CD14-positive monocyte (primary cell): ENCODE results near the gene ARL16. TPM values are rescaled to one million over a fixed set of nuclear protein-coding genes. Genes with fewer than 3 reads are reported as not detected.

Experiments
- DNase-seq, 3 donors: peaks; one replicate each; pipeline ENCODE4 v3.0.0-alpha.2; 2011 to 2022
- H2AFZ ChIP-seq: 2 replicates; pipeline ENCODE4 v1.6.0; 2012; ENCODE audit warnings: mild to moderate bottlenecking, low read depth, low read length, inconsistent platforms; ENCODE audit not compliant: insufficient read depth, poor library complexity, severe bottlenecking
- H3K27ac ChIP-seq, 2 donors: 1 replicate in 1 of 2; 2 replicates in 1 of 2; pipeline ENCODE4 v1.5.1; 2012 to 2013; ENCODE audit warnings: low read length in 2 of 2, control low read depth in 1 of 2, inconsistent platforms in 1 of 2, low read depth in 1 of 2, mild to moderate bottlenecking in 1 of 2
- H3K27me3 ChIP-seq, 2 donors: one replicate each; pipeline versions ENCODE4 v1.6.0 to v1.6.1; 2011 to 2013; ENCODE audit warnings: low read length in 2 of 2; ENCODE audit not compliant: control insufficient read depth in 2 of 2, insufficient read depth in 2 of 2
- H3K36me3 ChIP-seq, 2 donors: replicated peaks in 1 of 2; 1 replicate in 1 of 2; 2 replicates in 1 of 2; pipeline versions ENCODE4 v1.5.1 to v1.6.1; 2012 to 2013; ENCODE audit warnings: low read length in 2 of 2, control low read depth in 1 of 2, inconsistent platforms in 1 of 2, mild to moderate bottlenecking in 1 of 2; ENCODE audit not compliant: insufficient read depth in 2 of 2, control insufficient read depth in 1 of 2
- H3K4me1 ChIP-seq, 2 donors: 1 replicate in 1 of 2; 2 replicates in 1 of 2; pipeline versions ENCODE4 v1.5.1 to v1.6.1; 2012 to 2013; ENCODE audit warnings: low read length in 2 of 2, control low read depth in 1 of 2, inconsistent platforms in 1 of 2, mild to moderate bottlenecking in 1 of 2, moderate library complexity in 1 of 2; ENCODE audit not compliant: insufficient read depth in 2 of 2, control insufficient read depth in 1 of 2
- H3K4me2 ChIP-seq: replicated peaks from 2 replicates; pipeline ENCODE3; 2012; ENCODE audit warnings: low read length, moderate library complexity, mild to moderate bottlenecking; ENCODE audit not compliant: poor library complexity, severe bottlenecking; ENCODE audit errors: extremely low read depth
- H3K4me3 ChIP-seq, 3 experiments: fragments of 200-600 bp in 1 of 3; sonication (generic) in 1 of 3; replicated peaks in 1 of 3; 1 replicate in 2 of 3; 2 replicates in 1 of 3; pipeline ENCODE4 v1.5.1; 2011 to 2013; ENCODE audit warnings: low read length in 3 of 3, mild to moderate bottlenecking in 3 of 3, control low read depth in 2 of 3, low read depth in 2 of 3, inconsistent platforms in 1 of 3, moderate library complexity in 1 of 3
- H3K79me2 ChIP-seq: 2 replicates; pipeline ENCODE4 v1.6.0; 2012; ENCODE audit warnings: mild to moderate bottlenecking, control low read depth, inconsistent platforms, low read length, moderate library complexity; ENCODE audit not compliant: insufficient read depth
- H3K9ac ChIP-seq: 2 replicates; pipeline ENCODE4 v1.6.0; 2017; ENCODE audit warnings: low read length, mild to moderate bottlenecking; ENCODE audit not compliant: insufficient read depth, poor library complexity, severe bottlenecking
- H3K9me3 ChIP-seq, 2 donors: replicated peaks in 1 of 2; 1 replicate in 1 of 2; 2 replicates in 1 of 2; pipeline versions ENCODE4 v1.5.1 to v1.6.1; 2012 to 2013; ENCODE audit warnings: low read length in 2 of 2, control low read depth in 1 of 2; ENCODE audit not compliant: control insufficient read depth in 1 of 2, insufficient read depth in 1 of 2
- H4K20me1 ChIP-seq: 2 replicates; pipeline ENCODE4 v1.6.0; 2012; ENCODE audit warnings: mild to moderate bottlenecking, low read length, control low read depth, moderate library complexity; ENCODE audit not compliant: insufficient read depth
- H3K27ac Mint-ChIP-seq, 7 donors: one replicate each; pipeline ENCODE4 v1.8.0; 2020; ENCODE audit warnings: mild to moderate bottlenecking in 7 of 7, mixed read lengths in 7 of 7, moderate library complexity in 6 of 7, inconsistent platforms in 2 of 7
- H3K27me3 Mint-ChIP-seq, 3 donors: one replicate each; pipeline ENCODE4 v1.8.0; 2021 to 2022; ENCODE audit warnings: low read depth in 3 of 3, mild to moderate bottlenecking in 3 of 3, mixed read lengths in 3 of 3, moderate library complexity in 3 of 3, inconsistent platforms in 1 of 3
- H3K36me3 Mint-ChIP-seq, 2 donors: one replicate each; pipeline ENCODE4 v1.8.0; 2020; ENCODE audit warnings: mixed read lengths in 2 of 2, inconsistent platforms in 1 of 2, mild to moderate bottlenecking in 1 of 2
- H3K4me1 Mint-ChIP-seq: one replicate; pipeline ENCODE4 v1.8.0; 2020; ENCODE audit warnings: mild to moderate bottlenecking, mixed read lengths
- H3K4me3 Mint-ChIP-seq, 2 donors: one replicate each; pipeline ENCODE4 v1.8.0; 2020; ENCODE audit warnings: mild to moderate bottlenecking in 2 of 2, mixed read lengths in 2 of 2, moderate library complexity in 1 of 2
- H3K9me3 Mint-ChIP-seq, 7 donors: one replicate each; pipeline ENCODE4 v1.8.0; 2020 to 2022; ENCODE audit warnings: mixed read lengths in 7 of 7, mild to moderate bottlenecking in 6 of 7, moderate library complexity in 6 of 7, inconsistent platforms in 2 of 7
- WGBS: methylation state at CpG from one replicate; pipeline ENCODE4 v1.1.5; 2013; ENCODE audit warnings: missing lambda C conversion rate; ENCODE audit not compliant: insufficient coverage; 5-methylcytosine and 5-hydroxymethylcytosine counted together
- intact Hi-C, 2 donors: fragments of 100-400 bp; cut with micrococcal nuclease; formaldehyde crosslinking; loops; one replicate each; pipeline versions ENCODE4 v1.15.0 to v1.15.1; 2023
- polyA plus RNA-seq, 3 donors: library from polyadenylated mRNA; depleted of rRNA in 1 of 3; unstranded in 2 of 3; stranded (reverse) in 1 of 3; fragments of 300-500 nt in 2 of 3; fragments of >200 nt in 1 of 3; fragmentation: Illumina TruSeq in 2 of 3; gene quantifications; 1 replicate in 2 of 3; 2 replicates in 1 of 3; pipeline ENCODE4 v1.2.3, GENCODE V29; 2012 to 2021
- TF ChIP-seq, protein P1 (sequence below): fragments of 200-600 bp; IDR thresholded peaks from one replicate; pipeline ENCODE4 v1.8.0; 2022; ENCODE audit warnings: antibody characterized with exemption, mild to moderate bottlenecking

Gene ARL16
- polyA plus RNA-seq, 3 donors = 17.6 to 43.0 (median 28.7) TPM

DNA sequence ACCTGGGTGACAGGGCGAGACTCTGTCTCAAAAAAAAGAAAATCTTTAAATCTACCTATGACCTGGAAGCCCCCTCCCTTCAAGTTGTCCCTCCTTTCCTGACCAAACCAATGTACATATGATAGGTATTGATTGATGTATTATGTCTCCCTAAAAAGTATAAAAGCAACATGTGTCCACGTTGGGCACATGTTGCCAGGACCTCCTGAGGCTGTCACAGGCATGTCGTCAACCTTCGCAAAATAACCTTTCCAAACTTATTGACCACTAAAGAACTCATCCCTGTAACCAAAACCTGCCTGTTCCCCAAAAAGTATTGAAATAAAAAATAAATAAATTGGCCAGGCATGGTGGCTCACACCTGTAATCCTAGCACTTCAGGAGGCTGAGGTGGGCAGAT, 21.6 kb downstream of the ARL16 start:
- peaks cover 15% of the 10 kb centered on the region for H3K4me1 Mint-ChIP-seq
- no peak for DNase-seq
- Histone ChIP-seq H2AFZ (no peak overlapping the region), H3K9ac (no peak overlapping the region), H3K4me3 (no peak overlapping the region), H3K36me3 (peaks cover 3 to 7% of the 10 kb centered on the region in 2 donors), H3K4me1 (peaks cover 16 to 18% of the 10 kb centered on the region in 2 donors), H3K79me2 (peaks cover 21% of the 10 kb centered on the region), H3K27ac (no peak overlapping the region), H3K4me2 (no peak overlapping the region), H3K27me3 (no peaks in the 10 kb centered on the region), H3K9me3 (no peaks in the 10 kb centered on the region), H4K20me1 (no peaks in the 10 kb centered on the region)
- H3K36me3 Mint-ChIP-seq = peaks cover 3 to 11% of the 10 kb centered on the region in 2 donors
- no peak overlapping the region for H3K4me3 Mint-ChIP-seq
- WGBS = 100% methylated on average over 2 of the region's 4 CpGs
- peaks cover 0 to 1% (median 0%) of the 10 kb centered on the region in 7 donors for H3K9me3 Mint-ChIP-seq
- no peak overlapping the region for H3K27ac Mint-ChIP-seq
- intact Hi-C loops = no loop called here
- peaks cover 0 to 1% (median 0%) of the 10 kb centered on the region in 3 donors for H3K27me3 Mint-ChIP-seq
- TF ChIP-seq, protein P1, sequence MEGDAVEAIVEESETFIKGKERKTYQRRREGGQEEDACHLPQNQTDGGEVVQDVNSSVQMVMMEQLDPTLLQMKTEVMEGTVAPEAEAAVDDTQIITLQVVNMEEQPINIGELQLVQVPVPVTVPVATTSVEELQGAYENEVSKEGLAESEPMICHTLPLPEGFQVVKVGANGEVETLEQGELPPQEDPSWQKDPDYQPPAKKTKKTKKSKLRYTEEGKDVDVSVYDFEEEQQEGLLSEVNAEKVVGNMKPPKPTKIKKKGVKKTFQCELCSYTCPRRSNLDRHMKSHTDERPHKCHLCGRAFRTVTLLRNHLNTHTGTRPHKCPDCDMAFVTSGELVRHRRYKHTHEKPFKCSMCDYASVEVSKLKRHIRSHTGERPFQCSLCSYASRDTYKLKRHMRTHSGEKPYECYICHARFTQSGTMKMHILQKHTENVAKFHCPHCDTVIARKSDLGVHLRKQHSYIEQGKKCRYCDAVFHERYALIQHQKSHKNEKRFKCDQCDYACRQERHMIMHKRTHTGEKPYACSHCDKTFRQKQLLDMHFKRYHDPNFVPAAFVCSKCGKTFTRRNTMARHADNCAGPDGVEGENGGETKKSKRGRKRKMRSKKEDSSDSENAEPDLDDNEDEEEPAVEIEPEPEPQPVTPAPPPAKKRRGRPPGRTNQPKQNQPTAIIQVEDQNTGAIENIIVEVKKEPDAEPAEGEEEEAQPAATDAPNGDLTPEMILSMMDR = no peak

DNA sequence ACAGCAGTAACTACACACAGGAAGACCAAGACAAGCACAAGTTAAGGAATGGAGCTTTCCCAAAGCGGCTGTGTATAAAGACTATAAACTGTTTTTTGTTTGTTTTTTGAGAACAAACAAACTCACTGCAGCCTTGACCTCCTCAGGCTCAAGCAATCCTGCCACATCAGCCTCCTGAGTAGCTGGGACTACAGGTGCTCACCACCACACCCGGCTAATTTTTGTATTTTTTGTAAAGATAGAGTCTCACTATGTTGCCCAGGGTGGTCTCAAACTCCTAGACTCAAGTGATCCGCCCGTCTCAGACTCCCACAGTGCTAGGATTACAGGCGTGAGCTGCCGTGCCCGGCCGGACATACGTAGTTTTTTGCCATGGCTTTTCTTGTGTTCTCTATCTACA, 23.2 kb downstream of the ARL16 start:
- 100% methylated on average over 8 of the region's 9 CpGs for WGBS
- Histone ChIP-seq H3K36me3 (peaks cover 3 to 7% of the 10 kb centered on the region in 2 donors), H3K4me3 (no peak overlapping the region), H2AFZ (no peak overlapping the region), H3K4me1 (peaks cover 12 to 17% of the 10 kb centered on the region in 2 donors), H3K27me3 (no peaks in the 10 kb centered on the region), H3K9ac (no peak overlapping the region), H3K27ac (no peak overlapping the region), H4K20me1 (no peaks in the 10 kb centered on the region), H3K9me3 (no peaks in the 10 kb centered on the region), H3K4me2 (no peak overlapping the region), H3K79me2 (peaks cover 6% of the 10 kb centered on the region)
- H3K27me3 Mint-ChIP-seq = peaks cover 0 to 1% (median 0%) of the 10 kb centered on the region in 3 donors
- intact Hi-C loops = no loop called here
- peaks cover 3 to 11% of the 10 kb centered on the region in 2 donors for H3K36me3 Mint-ChIP-seq
- no peak for DNase-seq
- TF ChIP-seq, protein P1 = no peak
- H3K9me3 Mint-ChIP-seq = peaks cover 0 to 1% (median 0%) of the 10 kb centered on the region in 7 donors
- no peak overlapping the region for H3K4me3 Mint-ChIP-seq
- H3K27ac Mint-ChIP-seq = no peak overlapping the region
- H3K4me1 Mint-ChIP-seq = peaks cover 12% of the 10 kb centered on the region
